GM19239 (cell line): ENCODE data around the gene TESPA1.
"Not testable (repeated sequence)": the region's sequence is repeated elsewhere in the genome, so short reads cannot be mapped to it uniquely, and the experiment has no call there.

Experiments used
- DNase-seq: peaks from one replicate; pipeline ENCODE4 v3.0.0; 2011; ENCODE audit warnings: low spot score; ENCODE audit not compliant: insufficient read length
- FAIRE-seq: peaks from 2 replicates; lab custom pipeline; 2011; peaks lifted over from hg19 to GRCh38; lab: Jason Lieb, UNC

TESPA1 gene

GRCh38 chr12:54986773-54987172 lies 2.2 kb upstream of the TESPA1 start:
- DNase-seq, FAIRE-seq: not testable (repeated sequence)

- no peak for DNase-seq
- FAIRE-seq: peak; percentile 64
Observed at GRCh38 chr12:54983536-54984101, 943 bp downstream of the TESPA1 start.

GRCh38 chr12:54981796-54982195 lies 2.8 kb downstream of the TESPA1 start:
- FAIRE-seq (peak; percentile 79), DNase-seq (no peak)

DNA sequence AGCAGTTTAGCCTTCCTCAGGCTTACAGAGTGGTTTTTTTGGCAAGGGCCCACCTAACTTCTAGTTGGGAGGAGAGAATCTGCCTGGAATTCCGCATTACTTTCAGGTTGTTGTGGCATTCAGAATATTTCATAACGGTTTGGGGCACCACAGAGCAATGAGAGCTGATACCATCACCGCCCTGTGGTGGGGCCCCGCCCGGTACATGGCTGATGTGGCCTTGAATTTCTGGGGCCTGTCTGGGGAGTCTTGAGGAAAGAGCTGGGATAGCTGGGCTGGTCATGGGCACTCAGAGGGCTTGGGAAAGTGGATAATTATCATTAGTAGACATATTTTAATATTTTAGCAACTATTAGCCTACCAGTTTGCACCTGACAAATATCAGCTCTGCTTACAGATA lies 4.2 kb downstream of the TESPA1 start:
- FAIRE-seq (no peak), DNase-seq (no peak)

GRCh38 chr12:54977857-54978256 lies 6.7 kb downstream of the TESPA1 start:
- no peak for DNase-seq
- FAIRE-seq: no peak

DNA sequence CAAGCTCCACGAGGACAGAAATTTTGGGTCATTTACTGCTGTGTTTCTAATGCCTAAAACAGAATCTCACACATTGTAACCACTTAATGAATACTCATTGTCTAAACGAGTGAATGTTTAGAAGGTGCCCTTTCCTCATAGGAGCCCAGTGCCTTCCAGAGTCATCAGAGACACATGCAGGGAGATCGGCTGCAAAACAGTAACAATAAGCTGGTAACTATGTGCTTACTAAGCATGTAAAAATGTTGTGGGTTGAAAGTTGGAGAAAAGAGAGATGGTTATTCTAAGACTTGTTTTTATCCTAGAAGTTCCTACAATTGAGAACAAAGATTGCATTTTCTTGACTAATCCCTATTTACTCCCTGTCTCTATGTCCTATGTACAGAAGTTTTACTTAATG lies 7.4 kb downstream of the TESPA1 start:
- DNase-seq: no peak
- FAIRE-seq: no peak

DNA sequence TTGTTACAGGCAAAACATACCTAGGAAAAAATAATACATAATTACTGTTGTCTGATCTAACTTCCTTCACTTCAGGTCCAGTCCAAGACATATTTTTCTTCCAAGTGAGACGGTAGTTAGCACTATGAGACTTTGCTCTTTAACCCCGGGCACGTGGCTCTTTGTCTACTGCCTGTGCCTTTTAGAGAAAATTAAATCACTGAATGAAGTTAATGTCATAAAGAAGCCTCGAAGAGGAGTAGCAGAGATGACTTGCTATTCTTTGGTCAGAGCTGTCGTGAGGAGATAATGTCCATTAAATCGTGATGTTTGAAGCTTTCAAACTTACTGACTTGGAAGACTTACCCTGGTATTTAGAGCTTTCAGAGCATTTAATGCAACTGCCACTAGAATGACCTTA lies 8.7 kb downstream of the TESPA1 start:
- DNase-seq: no peak
- FAIRE-seq: no peak

DNA sequence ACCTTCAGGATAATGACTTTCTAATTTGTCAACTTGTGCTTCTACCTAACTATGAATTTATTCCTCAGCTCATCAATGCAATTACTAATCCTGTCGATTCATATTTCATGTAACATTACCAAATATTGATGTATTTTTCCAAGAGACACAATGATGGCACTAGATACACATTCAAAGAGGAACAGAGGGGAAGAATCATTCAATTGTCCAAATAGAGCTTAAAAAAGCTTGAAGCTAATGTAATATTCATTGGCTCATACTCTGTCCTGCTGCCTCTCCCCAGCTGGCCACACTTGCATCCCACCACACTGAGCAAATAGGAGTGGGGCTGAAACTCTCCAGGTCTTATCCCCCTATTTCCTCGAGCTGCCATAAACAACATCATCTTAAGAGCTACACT lies 9.3 kb downstream of the TESPA1 start:
- FAIRE-seq (no peak), DNase-seq (no peak)

DNA sequence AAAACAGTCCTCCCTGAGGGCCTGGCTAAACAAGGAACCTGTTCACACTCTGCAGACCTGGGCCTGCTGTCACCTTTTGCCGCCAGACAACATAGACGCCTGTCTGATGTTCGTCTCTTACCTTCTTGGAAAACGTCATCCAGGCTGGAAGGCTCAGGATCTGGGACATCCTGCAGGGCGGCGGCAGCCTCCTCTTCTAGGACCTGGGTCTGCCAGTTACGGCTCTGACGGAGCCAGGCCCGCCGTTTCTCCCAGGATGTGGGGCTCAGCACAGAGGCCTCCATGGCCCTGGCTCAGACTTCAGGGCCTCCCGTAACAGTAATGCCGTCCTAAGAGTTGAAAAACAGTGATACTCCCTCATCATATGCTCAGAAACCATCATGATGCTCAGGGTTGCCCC lies 10.3 kb downstream of the TESPA1 start:
- FAIRE-seq (no peak), DNase-seq (no peak)

DNA sequence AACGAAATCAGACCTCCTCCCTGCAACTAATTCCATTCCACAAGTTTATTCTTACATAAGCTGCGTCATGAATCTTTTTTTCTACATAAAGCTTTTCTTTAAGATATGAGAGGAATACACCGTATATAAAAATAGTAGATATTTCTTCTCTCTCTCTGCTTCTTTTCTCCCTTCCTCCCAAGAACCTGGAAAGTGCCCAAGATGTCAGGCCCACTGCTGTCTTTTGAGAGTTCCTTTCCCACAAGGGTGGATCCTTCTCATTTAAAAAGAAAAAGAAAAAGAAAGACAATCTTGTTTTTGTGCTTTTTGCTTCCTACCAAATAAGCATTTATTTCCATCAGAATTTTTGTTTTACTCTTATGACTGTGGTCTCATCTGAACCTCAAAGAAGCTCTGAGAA lies 11.0 kb downstream of the TESPA1 start:
- DNase-seq: no peak
- no peak for FAIRE-seq

GRCh38 chr12:54970741-54971140 lies 13.8 kb downstream of the TESPA1 start:
- no peak for FAIRE-seq
- DNase-seq: no peak

GRCh38 chr12:54968181-54968730 lies 16.3 kb downstream of the TESPA1 start:
- FAIRE-seq (no peak), DNase-seq (no peak)

- no peak for DNase-seq
- no peak for FAIRE-seq
Observed at GRCh38 chr12:54967461-54967860, 17.1 kb downstream of the TESPA1 start.

DNA sequence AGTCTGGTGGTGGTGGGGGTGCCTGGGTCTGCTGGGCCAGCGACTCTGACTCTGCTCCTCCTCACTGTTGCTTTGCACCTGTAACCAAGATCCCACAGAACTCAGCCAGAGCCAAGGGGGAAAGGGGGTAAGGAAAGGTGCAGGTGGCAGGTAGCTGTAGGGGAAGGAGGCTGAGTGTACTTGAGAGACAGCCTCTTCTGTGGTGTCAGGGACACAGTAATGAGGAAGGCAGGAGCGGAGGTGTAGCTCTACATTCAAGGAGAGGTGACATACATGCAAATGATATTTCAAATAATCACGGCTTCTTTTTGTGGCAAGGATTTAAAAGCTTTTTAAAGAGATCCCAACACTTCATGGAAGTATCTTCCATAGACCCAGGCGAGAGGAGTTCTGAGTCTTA lies 23.4 kb downstream of the TESPA1 start:
- FAIRE-seq: no peak
- no peak for DNase-seq

GRCh38 chr12:54959291-54960018 lies 25.1 kb downstream of the TESPA1 start:
- DNase-seq (no peak), FAIRE-seq (peak; percentile 14)

DNA sequence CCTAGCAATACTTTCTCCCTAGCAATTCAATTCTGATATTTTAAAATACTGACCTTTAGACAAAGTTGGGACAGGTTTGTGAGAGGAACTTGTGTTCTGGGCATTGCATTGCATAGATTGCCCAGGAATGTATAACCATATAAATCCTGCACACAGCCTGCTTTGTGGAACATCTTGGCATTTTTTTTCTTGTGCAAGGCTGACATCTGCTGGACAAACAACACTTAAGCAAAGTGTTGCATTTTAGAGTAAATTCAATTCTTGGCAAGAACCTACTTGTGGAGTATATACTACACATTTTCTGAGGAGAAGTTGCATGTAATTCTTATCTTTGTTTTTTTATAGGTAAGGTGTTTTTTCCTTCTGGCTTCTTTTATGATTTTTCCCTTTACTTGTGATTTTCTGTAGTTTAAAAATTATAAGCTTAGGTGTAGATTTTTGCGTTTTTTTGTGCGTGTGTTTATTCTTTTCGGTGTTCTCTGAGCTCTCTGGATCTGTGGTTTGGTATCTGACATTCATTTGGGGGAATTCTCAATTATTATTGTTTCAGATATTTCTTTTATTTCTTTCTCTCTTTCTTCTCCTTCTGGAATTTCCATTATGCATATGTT lies 26.4 kb downstream of the TESPA1 start:
- FAIRE-seq: peak; percentile 85

DNA sequence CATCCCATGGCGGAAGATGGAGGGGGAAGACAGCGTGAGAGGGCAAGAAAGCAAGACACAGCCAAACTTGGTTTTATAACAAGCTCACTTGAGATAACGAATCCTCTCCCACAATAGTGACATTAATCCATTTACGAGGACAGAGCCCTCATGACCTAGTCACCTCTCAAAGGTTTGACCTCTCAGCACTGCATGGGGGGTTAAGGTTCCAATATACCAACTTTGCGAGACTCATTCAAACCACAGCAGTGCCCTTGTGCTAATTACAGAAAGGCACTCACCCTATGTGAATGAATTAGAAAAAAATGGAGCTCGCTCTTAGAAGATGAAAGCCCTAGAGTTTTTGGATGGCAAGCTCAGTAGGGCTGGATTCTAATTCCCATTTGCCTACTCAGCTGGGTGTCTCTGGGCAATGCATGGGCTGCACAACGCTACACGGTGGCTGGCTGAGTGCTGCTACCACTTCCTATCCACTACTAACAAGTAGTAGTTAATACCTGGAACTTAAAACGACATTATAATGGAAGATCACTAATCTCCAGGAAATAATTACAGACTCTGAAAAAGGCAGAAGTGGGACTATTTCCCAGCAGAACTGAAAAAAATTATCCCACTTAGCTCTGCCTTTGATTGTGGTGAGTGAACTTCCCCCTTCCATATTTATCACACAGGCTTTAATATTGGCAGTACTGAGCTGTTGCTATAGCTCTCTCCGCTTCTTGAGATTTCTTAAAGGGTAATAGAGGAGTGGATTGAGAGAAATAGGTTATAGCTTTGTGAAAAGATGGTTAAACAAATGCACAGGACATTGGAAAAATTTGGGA lies 27.5 kb downstream of the TESPA1 start:
- no peak for DNase-seq
- FAIRE-seq: no peak

More for the DNA sequence above, 26.4 kb downstream of the TESPA1 start:
- peak; percentile 16 for DNase-seq

DNA sequence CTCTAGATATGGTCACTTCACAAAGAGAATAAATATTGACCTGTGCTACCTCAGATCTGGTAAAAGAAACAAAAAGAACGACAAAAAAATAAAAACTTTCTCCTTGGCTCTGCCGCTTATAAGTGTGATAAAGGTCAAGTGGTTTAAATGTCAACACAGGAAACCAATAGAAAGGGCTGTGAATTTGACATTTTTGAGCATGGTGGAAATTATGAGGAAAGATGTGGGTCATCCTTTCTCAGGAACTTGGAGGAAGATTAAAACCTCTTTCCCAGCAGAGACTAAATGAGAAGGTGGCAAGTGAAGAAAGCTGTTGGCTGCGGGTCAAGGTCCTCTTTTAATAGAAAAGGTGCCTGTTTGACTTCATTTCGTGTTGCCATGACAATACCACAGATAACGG lies 28.2 kb downstream of the TESPA1 start:
- DNase-seq: no peak
- FAIRE-seq: no peak

DNA sequence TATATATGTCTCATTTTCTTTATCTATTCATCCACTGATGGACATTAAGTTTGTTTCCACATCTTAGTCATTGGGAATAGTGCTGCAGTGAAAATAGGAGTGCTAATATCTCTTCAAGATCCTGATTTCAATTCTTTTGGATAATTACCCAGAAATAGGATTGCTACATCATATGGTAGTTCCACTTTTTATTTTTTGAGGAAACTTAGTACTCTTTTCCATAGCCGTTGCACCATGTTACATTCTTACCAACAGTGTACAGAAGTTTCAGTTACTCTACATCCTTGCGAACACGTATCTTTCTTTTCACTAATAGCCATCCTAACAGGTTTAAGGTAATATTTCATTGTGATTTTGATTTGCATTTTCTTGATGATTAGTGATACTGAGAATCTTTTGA lies 29.8 kb downstream of the TESPA1 start:
- FAIRE-seq (no peak), DNase-seq (no peak)

- FAIRE-seq (no peak), DNase-seq (no peak)
Observed at GRCh38 chr12:54954228-54954627, 30.3 kb downstream of the TESPA1 start.
